GM18505 (cell line): Measurements from ENCODE around the gene HSD17B11.
A peak's percentile ranks its signal among the peaks of the same experiment; 100 is the strongest.
"Not testable (repeated sequence)": the region's sequence is repeated elsewhere in the genome, so short reads cannot be mapped to it uniquely, and the experiment has no call there.

Experiments
- ATAC-seq: cut with Tn5 transposase; IDR thresholded peaks from one replicate; pipeline ENCODE4 v1.9.1; 2021; ENCODE audit not compliant: unreplicated experiment
- POLR2A ChIP-seq: IDR thresholded peaks from 4 replicates; pipeline ENCODE4 v1.6.1; 2011; ENCODE audit warnings: borderline replicate concordance; ENCODE audit not compliant: insufficient read depth, insufficient read length; ENCODE audit errors: extremely low read depth

The HSD17B11 gene

GRCh38 chr4:87363552-87363951 lies 27.4 kb downstream of the HSD17B11 start:
- no peak for ATAC-seq
- TF ChIP-seq POLR2A: no peak

DNA sequence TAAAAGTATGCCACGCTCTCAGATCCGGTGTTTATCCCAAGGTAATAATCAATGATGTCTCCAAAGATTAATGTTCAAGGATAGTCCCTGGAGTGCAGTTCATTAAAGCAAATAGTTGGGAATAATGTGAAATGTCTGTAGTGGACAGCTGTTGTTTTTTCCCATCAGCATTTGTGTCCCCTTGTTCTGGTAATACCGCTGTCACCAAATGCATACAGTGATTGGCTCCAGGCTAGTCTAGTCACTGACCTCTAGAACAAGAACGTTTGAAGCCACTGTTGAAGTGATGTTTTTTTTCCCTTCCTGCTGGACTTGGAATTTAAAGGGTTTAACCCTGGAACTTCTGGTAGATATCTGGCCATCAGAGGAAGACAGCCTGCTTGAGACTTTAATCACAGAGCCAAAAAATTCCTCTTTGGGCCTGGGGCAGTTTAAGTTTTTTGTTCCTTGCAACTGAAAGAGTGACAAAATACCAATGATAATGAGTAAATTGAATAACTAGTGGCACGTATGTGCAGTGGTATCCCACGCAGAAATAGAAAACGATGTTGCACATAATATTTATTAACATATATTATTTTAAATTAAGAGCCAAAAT lies 30.6 kb downstream of the HSD17B11 start:
- ATAC-seq: no peak
- TF ChIP-seq POLR2A: no peak

GRCh38 chr4:87359258-87359657 lies 31.7 kb downstream of the HSD17B11 start:
- no peak for ATAC-seq
- no peak for TF ChIP-seq POLR2A

- ATAC-seq: no peak
- TF ChIP-seq POLR2A: no peak
Measured at GRCh38 chr4:87356832-87357526, 34.0 kb downstream of the HSD17B11 start.

GRCh38 chr4:87354168-87355102 lies 36.6 kb downstream of the HSD17B11 start:
- no peak for ATAC-seq
- TF ChIP-seq POLR2A: no peak

GRCh38 chr4:87353592-87353991 lies 37.4 kb downstream of the HSD17B11 start:
- ATAC-seq: peak; percentile 91
- TF ChIP-seq POLR2A: no peak

DNA sequence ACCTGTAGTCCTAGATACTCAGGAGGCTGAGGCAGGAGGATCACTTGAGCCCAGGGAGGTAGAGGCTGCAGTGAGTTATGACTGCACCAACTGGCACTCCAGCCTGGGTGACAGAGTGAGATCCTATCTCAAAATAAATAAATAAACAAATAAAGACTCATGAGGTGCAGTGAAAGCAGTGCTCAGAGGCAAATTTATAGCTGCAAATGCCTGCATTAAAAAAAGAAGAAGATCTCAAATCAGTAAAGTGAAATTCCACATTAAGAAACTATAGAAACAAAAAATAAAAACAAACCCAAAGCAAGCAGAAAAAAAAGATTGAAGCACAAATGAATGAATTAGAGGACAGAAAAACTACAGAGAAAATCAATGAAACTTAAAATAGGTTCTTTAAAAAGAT lies 45.8 kb downstream of the HSD17B11 start:
- no peak for TF ChIP-seq POLR2A
- no peak for ATAC-seq

- no peak for TF ChIP-seq POLR2A
- no peak for ATAC-seq
Measured at GRCh38 chr4:87342872-87343271, 48.1 kb downstream of the HSD17B11 start.

GRCh38 chr4:87341954-87342635 lies 48.9 kb downstream of the HSD17B11 start:
- ATAC-seq: not testable (repeated sequence)

- no peak for ATAC-seq
- TF ChIP-seq POLR2A: no peak
Measured at GRCh38 chr4:87339440-87339839, 51.5 kb downstream of the HSD17B11 start.

DNA sequence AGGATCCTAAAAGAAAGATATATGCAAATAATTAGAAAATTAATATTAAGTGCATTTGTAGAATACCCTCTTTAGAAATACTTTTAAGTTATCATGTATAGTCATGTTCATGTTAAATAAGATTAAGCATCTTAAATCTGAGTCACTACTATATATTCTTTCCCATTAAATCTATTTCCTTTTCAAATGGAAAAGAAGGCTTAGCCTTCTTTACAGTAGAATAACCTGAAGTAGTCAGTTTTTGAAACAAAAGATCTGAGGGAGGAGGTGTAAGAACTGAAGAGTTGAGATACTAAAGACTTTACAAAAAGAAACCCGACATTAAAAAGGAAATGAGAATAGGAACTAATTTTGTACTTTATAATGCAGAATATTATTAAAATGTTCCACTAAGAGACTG lies 53.6 kb downstream of the HSD17B11 start:
- no peak for TF ChIP-seq POLR2A
- no peak for ATAC-seq

GRCh38 chr4:87333267-87333666 lies 57.7 kb downstream of the HSD17B11 start:
- no peak for ATAC-seq
- no peak for TF ChIP-seq POLR2A

DNA sequence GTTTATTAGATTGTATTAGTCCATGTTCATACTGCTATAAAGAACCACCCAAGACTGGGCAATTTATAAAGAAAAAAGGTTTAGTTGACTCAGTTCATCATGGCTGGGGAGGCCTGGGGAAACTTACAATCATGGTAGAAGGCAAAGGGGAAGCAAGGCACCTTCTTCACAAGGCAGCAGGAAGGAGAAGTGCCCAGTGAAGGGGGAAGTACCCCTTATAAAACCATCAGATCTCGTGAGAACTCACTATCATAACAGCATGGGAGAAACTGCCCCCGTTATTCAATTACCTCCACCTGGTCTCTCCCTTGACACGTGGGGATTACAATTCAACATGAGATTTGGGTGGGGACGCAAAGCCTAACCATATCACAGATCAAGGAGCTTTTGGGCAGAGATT lies 60.2 kb downstream of the HSD17B11 start:
- no peak for TF ChIP-seq POLR2A
- no peak for ATAC-seq

- no peak for TF ChIP-seq POLR2A
- ATAC-seq: no peak
Measured at GRCh38 chr4:87327136-87327535, 63.9 kb downstream of the HSD17B11 start.

DNA sequence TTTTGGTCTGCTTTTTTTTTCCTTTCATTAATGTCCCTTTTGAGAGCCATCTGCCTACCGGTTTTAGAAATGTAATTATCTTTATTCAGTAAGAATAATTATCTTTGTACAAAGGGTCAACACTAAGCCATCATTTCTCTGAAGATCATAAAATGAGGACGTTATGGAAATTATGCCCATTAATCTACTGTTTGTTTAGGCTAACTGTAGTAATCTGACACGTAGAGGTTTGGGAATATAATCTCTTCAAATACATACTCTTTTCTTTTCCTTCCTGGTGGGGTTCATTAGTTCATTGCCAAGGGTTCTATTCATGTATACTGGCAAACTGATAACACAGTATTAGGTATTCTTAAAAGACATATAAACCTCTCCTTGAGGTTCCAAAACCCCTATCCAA lies 64.5 kb downstream of the HSD17B11 start:
- no peak for TF ChIP-seq POLR2A
- ATAC-seq: no peak
